Caco-2 (cell line): ENCODE data around the gene AADAC. TPM values are rescaled to one million over a fixed set of nuclear protein-coding genes. Genes with fewer than 3 reads are reported as not detected.
A peak's percentile ranks its signal among the peaks of the same experiment; 100 is the strongest.

Source experiments
- BruUV-seq: library from RNA; stranded (reverse); fragments of 400-500 nt; replicated peaks from 2 replicates; lab custom pipeline; 2021; lab: Mats Ljungman, UMichigan
- CTCF ChIA-PET: fragments of 300-600 bp; sonication (Branson Sonifier 250); formaldehyde crosslinking; loops from one replicate; lab custom pipeline; 2022; ENCODE audit warnings: antibody characterized with exemption; lab: Charles Lee
- POLR2A ChIA-PET: fragments of 300-600 bp; sonication (Branson Sonifier 250); formaldehyde crosslinking; loops from one replicate; lab custom pipeline; 2022; ENCODE audit warnings: antibody characterized with exemption; lab: Charles Lee
- DNase-seq, 2 experiments: peaks; one replicate each; pipeline versions ENCODE4 v3.0.0 to v3.0.0-alpha.2; 2020 to 2022
- H3K27me3 ChIP-seq: replicated peaks from 2 replicates; pipeline ENCODE4 v1.6.0; 2011; ENCODE audit warnings: low read length; ENCODE audit not compliant: control insufficient read depth, insufficient read depth
- H3K36me3 ChIP-seq: 2 replicates; pipeline ENCODE4 v1.5.1; 2011; ENCODE audit warnings: low read length; ENCODE audit not compliant: control insufficient read depth, insufficient read depth
- H3K4me1 ChIP-seq: fragments of 250-450 bp; sonication (Bioruptor Pico); 2 replicates; pipeline ENCODE4 v1.5.1; 2020; ENCODE audit warnings: mild to moderate bottlenecking
- H3K4me3 ChIP-seq: 2 replicates; pipeline ENCODE4 v1.5.1; 2011; ENCODE audit warnings: low read depth, mild to moderate bottlenecking, control low read depth, low read length
- H3K9me3 ChIP-seq: fragments of 250-450 bp; sonication (Bioruptor Pico); 2 replicates; pipeline ENCODE4 v1.5.1; 2020; ENCODE audit warnings: mild to moderate bottlenecking, moderate library complexity
- H3K27ac Mint-ChIP-seq: one replicate; pipeline ENCODE4 v1.8.0; 2022; ENCODE audit warnings: mixed read lengths; ENCODE audit not compliant: unreplicated experiment
- H3K27me3 Mint-ChIP-seq: one replicate; pipeline ENCODE4 v1.8.0; 2022; ENCODE audit warnings: mixed read lengths; ENCODE audit not compliant: insufficient read depth, unreplicated experiment
- H3K36me3 Mint-ChIP-seq: one replicate; pipeline ENCODE4 v1.8.0; 2022; ENCODE audit warnings: mild to moderate bottlenecking, mixed read lengths; ENCODE audit not compliant: insufficient read depth, unreplicated experiment
- H3K4me1 Mint-ChIP-seq: one replicate; pipeline ENCODE4 v1.8.0; 2022; ENCODE audit warnings: low read depth, mixed read lengths; ENCODE audit not compliant: unreplicated experiment
- H3K4me3 Mint-ChIP-seq: one replicate; pipeline ENCODE4 v1.8.0; 2022; ENCODE audit warnings: mild to moderate bottlenecking, moderate library complexity, mixed read lengths; ENCODE audit not compliant: unreplicated experiment
- H3K9me3 Mint-ChIP-seq: one replicate; pipeline ENCODE4 v1.8.0; 2022; ENCODE audit warnings: mixed read lengths; ENCODE audit not compliant: unreplicated experiment
- CTCF ChIP-seq, 2 experiments: fragments of 200-600 bp in 1 of 2; IDR thresholded peaks; 1 replicate in 1 of 2; 2 replicates in 1 of 2; pipeline versions ENCODE4 v1.5.1 to v1.8.0; 2011 to 2022; ENCODE audit warnings: antibody characterized with exemption in 1 of 2, control low read depth in 1 of 2, inconsistent platforms in 1 of 2, low read depth in 1 of 2, low read length in 1 of 2, mild to moderate bottlenecking in 1 of 2, moderate library complexity in 1 of 2; ENCODE audit not compliant: insufficient read depth in 1 of 2, severe bottlenecking in 1 of 2, unreplicated experiment in 1 of 2
- intact Hi-C: fragments of 100-400 bp; cut with micrococcal nuclease; formaldehyde crosslinking; loops from one replicate; pipeline ENCODE4 v1.10.0; 2022; ENCODE audit not compliant: unreplicated experiment
- total RNA-seq: library from RNA; stranded (reverse); gene quantifications from 2 replicates; pipeline ENCODE4 v1.2.3, GENCODE V29; 2022

The AADAC gene
- total RNA-seq, 1 experiment from 2014 or later: 0.57 TPM

GRCh38 chr3:151835751-151836525, 22.0 kb downstream of the AADAC start:
- Histone ChIP-seq H3K4me1 (peaks cover 20% of the 10 kb centered on the region), H3K4me3 (no peak overlapping the region), H3K36me3 (no peaks in the 10 kb centered on the region), H3K9me3 (no peaks in the 10 kb centered on the region), H3K27me3 (no peaks in the 10 kb centered on the region)
- TF ChIP-seq CTCF (IDR thresholded peaks at IDR 0.05; ENCODE audit: insufficient read depth in 1 of 2, low read depth in 1 of 2, low read length in 1 of 2, severe bottlenecking in 1 of 2, unreplicated experiment in 1 of 2): no peak
- H3K36me3 Mint-ChIP-seq: no peaks in the 10 kb centered on the region
- H3K4me3 Mint-ChIP-seq: no peak overlapping the region
- CTCF ChIA-PET: interaction anchor here (0.6 to 1.1 kb wide), 2 partner anchors 65 to 396 kb away, joined by 3 read pairs; no protein-coding TSS in a partner anchor
- no peaks in the 10 kb centered on the region for H3K9me3 Mint-ChIP-seq
- no peaks in the 10 kb centered on the region for H3K27me3 Mint-ChIP-seq
- no peak overlapping the region for H3K27ac Mint-ChIP-seq
- DNase-seq: no peak
- no TSS peak for BruUV-seq
- POLR2A ChIA-PET: no interaction called here
- H3K4me1 Mint-ChIP-seq: peaks cover 10% of the 10 kb centered on the region
- intact Hi-C loops: loop anchor here (2.0 to 10.0 kb wide), 5 partner anchors 65 to 669 kb away; no protein-coding TSS in a partner anchor

- Mint-ChIP-seq H3K36me3 (no peaks in the 10 kb centered on the region), H3K27ac (peak overlapping the region; percentile 72), H3K4me1 (peaks cover 10% of the 10 kb centered on the region), H3K4me3 (peak overlapping the region; percentile 46), H3K9me3 (no peaks in the 10 kb centered on the region), H3K27me3 (no peaks in the 10 kb centered on the region)
- intact Hi-C loops: loop anchor here (1.0 to 10.0 kb wide), 7 partner anchors 21 to 670 kb away; no protein-coding TSS in a partner anchor
- H3K36me3 ChIP-seq: no peaks in the 10 kb centered on the region
- no peak overlapping the region for H3K4me3 ChIP-seq
- no peaks in the 10 kb centered on the region for H3K27me3 ChIP-seq
- POLR2A ChIA-PET: no interaction called here
- no peak for TF ChIP-seq CTCF (IDR thresholded peaks at IDR 0.05; ENCODE audit: insufficient read depth in 1 of 2, low read depth in 1 of 2, low read length in 1 of 2, severe bottlenecking in 1 of 2, unreplicated experiment in 1 of 2)
- CTCF ChIA-PET: interaction anchor here (0.8 to 1.4 kb wide), 3 partner anchors 369 to 398 kb away, joined by 3 to 6 read pairs (median 3); no protein-coding TSS in a partner anchor
- peak; percentile 61 to 75 for DNase-seq
- BruUV-seq: no TSS peak
- peaks cover 20% of the 10 kb centered on the region for H3K4me1 ChIP-seq
- H3K9me3 ChIP-seq: no peaks in the 10 kb centered on the region
These were observed 23.1 kb downstream of the AADAC start for GRCh38 chr3:151837057-151837456.

- no peak overlapping the region for H3K4me3 ChIP-seq
- intact Hi-C loops: loop anchor here (1.0 to 10.0 kb wide), 9 partner anchors 80 to 671 kb away; no protein-coding TSS in a partner anchor
- no peaks in the 10 kb centered on the region for H3K36me3 ChIP-seq
- H3K9me3 Mint-ChIP-seq: no peaks in the 10 kb centered on the region
- no peaks in the 10 kb centered on the region for H3K27me3 Mint-ChIP-seq
- CTCF ChIA-PET: interaction anchor here (0.6 to 1.8 kb wide), 9 partner anchors 80 to 459 kb away, joined by 3 to 30 read pairs (median 5); partner anchors contain the start of gene IGSF10
- POLR2A ChIA-PET: no interaction called here
- H3K4me3 Mint-ChIP-seq: no peak overlapping the region
- H3K4me1 ChIP-seq: peaks cover 20% of the 10 kb centered on the region
- H3K27ac Mint-ChIP-seq: no peak overlapping the region
- H3K36me3 Mint-ChIP-seq: no peaks in the 10 kb centered on the region
- no TSS peak for BruUV-seq
- H3K27me3 ChIP-seq: no peaks in the 10 kb centered on the region
- H3K4me1 Mint-ChIP-seq: peaks cover 15% of the 10 kb centered on the region
- no peaks in the 10 kb centered on the region for H3K9me3 ChIP-seq
- DNase-seq: peak; percentile 49 to 60
- TF ChIP-seq CTCF (IDR thresholded peaks at IDR 0.05; ENCODE audit: insufficient read depth in 1 of 2, low read depth in 1 of 2, low read length in 1 of 2, severe bottlenecking in 1 of 2, unreplicated experiment in 1 of 2): peak; percentile 66 to 79
These were observed 24.8 kb downstream of the AADAC start for GRCh38 chr3:151838574-151839312.
